ENCODE results near the gene DCDC2B.

DCDC2B gene

DNA sequence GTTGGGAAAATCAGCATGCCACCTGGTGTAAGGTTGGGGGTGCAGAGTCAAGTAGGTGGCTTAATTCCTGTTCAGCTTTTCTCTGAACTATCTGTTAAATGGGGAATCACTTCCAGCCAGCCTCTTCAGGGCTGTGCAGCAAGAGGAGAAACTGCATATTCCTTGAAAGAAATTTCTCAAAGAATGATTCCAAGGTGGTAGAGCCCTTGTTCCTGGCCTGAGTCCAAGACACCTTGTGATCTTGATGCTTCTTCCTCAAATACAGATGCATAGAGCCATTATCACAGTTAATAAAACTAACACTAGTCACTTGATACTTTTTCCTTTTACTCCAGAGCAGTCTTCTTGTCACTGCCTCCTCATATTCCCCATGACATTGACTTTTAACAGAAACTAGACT is 24.2 kb upstream of the DCDC2B start:
- H3K27ac ChIP-seq: no peak overlapping the region
- TF ChIP-seq, protein P1, sequence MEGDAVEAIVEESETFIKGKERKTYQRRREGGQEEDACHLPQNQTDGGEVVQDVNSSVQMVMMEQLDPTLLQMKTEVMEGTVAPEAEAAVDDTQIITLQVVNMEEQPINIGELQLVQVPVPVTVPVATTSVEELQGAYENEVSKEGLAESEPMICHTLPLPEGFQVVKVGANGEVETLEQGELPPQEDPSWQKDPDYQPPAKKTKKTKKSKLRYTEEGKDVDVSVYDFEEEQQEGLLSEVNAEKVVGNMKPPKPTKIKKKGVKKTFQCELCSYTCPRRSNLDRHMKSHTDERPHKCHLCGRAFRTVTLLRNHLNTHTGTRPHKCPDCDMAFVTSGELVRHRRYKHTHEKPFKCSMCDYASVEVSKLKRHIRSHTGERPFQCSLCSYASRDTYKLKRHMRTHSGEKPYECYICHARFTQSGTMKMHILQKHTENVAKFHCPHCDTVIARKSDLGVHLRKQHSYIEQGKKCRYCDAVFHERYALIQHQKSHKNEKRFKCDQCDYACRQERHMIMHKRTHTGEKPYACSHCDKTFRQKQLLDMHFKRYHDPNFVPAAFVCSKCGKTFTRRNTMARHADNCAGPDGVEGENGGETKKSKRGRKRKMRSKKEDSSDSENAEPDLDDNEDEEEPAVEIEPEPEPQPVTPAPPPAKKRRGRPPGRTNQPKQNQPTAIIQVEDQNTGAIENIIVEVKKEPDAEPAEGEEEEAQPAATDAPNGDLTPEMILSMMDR (IDR thresholded peaks at IDR 0.05): no peak
- no peak for DNase-seq (ENCODE audit: low spot score)
- H3K4me3 ChIP-seq: no peak overlapping the region

DNA sequence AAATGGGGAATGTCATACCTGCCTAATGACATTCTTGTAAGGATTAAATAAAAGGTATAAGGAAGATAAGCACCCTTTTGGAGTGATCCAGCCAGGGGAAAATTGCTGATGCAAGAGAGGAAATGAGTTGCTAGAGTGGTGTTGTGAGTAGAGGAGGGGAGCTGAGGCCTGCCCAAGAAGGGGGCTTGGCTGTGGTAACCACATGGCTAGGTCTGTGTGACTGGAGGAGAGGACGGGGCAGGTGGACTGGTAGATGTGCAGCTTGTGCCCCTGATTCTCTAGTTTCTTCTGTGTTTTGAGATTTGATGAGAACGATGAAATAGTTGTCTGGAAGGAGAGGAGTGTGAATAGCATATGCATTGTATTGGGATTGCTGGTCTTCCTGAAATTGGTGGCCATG is 22.8 kb upstream of the DCDC2B start:
- TF ChIP-seq, protein P1 (IDR thresholded peaks at IDR 0.05): no peak
- no peak for DNase-seq (ENCODE audit: low spot score)
- no peak overlapping the region for H3K27ac ChIP-seq
- H3K4me3 ChIP-seq: no peak overlapping the region

GRCh38 chr1:32186491-32186890 is 22.4 kb upstream of the DCDC2B start:
- no peak for DNase-seq (ENCODE audit: low spot score)
- TF ChIP-seq, protein P1 (IDR thresholded peaks at IDR 0.05): no peak
- H3K27ac ChIP-seq: no peak overlapping the region
- no peak overlapping the region for H3K4me3 ChIP-seq

DNA sequence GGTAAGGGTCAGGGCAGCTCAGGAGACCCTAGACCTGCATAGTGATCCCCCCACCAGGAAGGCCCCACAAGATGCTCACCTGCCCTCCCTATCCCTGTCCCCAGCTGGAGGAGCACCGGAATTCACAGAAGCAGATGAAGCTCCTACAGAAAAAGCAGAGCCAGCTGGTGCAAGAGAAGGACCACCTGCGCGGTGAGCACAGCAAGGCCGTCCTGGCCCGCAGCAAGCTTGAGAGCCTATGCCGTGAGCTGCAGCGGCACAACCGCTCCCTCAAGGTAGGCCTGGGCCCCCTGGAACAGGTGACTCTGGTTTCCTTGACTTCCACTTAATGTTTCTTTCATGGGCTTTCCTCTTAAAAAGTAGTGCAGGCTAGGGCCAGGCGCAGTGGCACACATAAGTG is 21.0 kb upstream of the DCDC2B start:
- TF ChIP-seq, protein P1 (IDR thresholded peaks at IDR 0.05): no peak
- no peak overlapping the region for H3K27ac ChIP-seq
- no peak overlapping the region for H3K4me3 ChIP-seq
- no peak for DNase-seq (ENCODE audit: low spot score)

DNA sequence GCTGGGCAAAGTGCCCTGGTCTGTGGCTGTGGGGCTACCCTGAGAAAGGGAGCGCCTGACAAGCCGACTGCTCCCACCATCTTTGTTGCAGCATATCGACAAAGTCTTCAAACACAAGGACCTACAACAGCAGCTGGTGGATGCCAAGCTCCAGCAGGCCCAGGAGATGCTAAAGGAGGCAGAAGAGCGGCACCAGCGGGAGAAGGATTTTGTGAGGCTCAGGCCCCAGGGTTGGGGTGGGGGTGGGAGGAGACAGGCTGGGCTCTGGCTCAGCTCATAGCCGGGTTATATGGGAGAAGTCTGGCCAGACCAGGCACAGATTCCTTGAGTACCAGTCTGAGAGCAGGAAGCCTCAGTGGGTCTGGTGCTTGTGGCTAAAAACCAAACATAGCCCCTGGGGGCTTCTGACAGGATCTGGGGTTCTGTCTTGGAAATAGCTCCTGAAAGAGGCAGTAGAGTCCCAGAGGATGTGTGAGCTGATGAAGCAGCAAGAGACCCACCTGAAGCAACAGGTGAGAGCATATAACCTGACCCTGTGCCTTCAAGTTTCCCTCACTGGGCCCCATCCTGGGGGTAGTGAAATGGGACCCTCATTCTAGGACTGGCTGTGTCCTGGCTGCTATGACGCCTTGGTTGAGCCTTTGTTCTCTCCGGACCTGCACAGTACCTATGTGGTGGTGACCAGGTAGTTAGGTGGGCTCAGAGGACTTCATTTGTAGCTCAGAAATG is 16.5 kb upstream of the DCDC2B start:
- TF ChIP-seq, protein P1 (IDR thresholded peaks at IDR 0.05): no peak
- H3K4me3 ChIP-seq: no peak overlapping the region
- no peak for DNase-seq (ENCODE audit: low spot score)
- no peak overlapping the region for H3K27ac ChIP-seq

- no peak overlapping the region for H3K27ac ChIP-seq
- TF ChIP-seq, protein P1 (IDR thresholded peaks at IDR 0.05): no peak
- no peak for DNase-seq (ENCODE audit: low spot score)
- H3K4me3 ChIP-seq: no peak overlapping the region
Measured at GRCh38 chr1:32194984-32195383, 13.9 kb upstream of the DCDC2B start.

- TF ChIP-seq, protein P1 (IDR thresholded peaks at IDR 0.05): no peak
- no peak overlapping the region for H3K4me3 ChIP-seq
- no peak for DNase-seq (ENCODE audit: low spot score)
- no peak overlapping the region for H3K27ac ChIP-seq
Measured at GRCh38 chr1:32195531-32195930, 13.4 kb upstream of the DCDC2B start.

All from coronary artery (tissue), 2 donors.